CD4-positive, CD25-positive, alpha-beta regulatory T cell (primary cell): ENCODE measurements around the gene ABCC4. TPM values are rescaled to one million over a fixed set of nuclear protein-coding genes. Genes with fewer than 3 reads are reported as not detected.
"Not testable (repeated sequence)": the region's sequence is repeated elsewhere in the genome, so short reads cannot be mapped to it uniquely, and the experiment has no call there.

ENCODE experiments used
- ATAC-seq, 2 donors: fragments of 150-1000 bp; cut with Tn5 transposase; one replicate each; pipeline ENCODE4 v1.10.0; 2021; ENCODE audit warnings: low read depth in 2 of 2, moderate number of reproducible peaks in 2 of 2, moderate library complexity in 1 of 2
- DNase-seq, 3 donors: peaks; one replicate each; pipeline versions ENCODE4 v3.0.0 to v3.0.0-alpha.2; 2012 to 2022; ENCODE audit warnings: mixed read lengths in 1 of 3
- H3K27ac ChIP-seq: one replicate; pipeline ENCODE4 v1.7.0; 2013; ENCODE audit warnings: mild to moderate bottlenecking, low read length; ENCODE audit not compliant: insufficient read depth, poor library complexity, severe bottlenecking
- H3K27me3 ChIP-seq: one replicate; pipeline ENCODE4 v1.7.0; 2013; ENCODE audit warnings: low read length; ENCODE audit not compliant: control insufficient read depth, insufficient read depth
- H3K36me3 ChIP-seq: one replicate; pipeline ENCODE4 v1.7.0; 2013; ENCODE audit warnings: mild to moderate bottlenecking, low read length, moderate library complexity; ENCODE audit not compliant: control insufficient read depth, insufficient read depth
- H3K4me1 ChIP-seq: 2 replicates; pipeline ENCODE4 v1.7.0; 2013; ENCODE audit warnings: mild to moderate bottlenecking, low read length; ENCODE audit not compliant: insufficient read depth, control insufficient read depth, poor library complexity, severe bottlenecking
- H3K4me3 ChIP-seq: one replicate; pipeline ENCODE4 v1.7.0; 2013; ENCODE audit warnings: low read depth, mild to moderate bottlenecking, low read length, moderate library complexity
- H3K9me3 ChIP-seq, 2 experiments: 1 replicate in 1 of 2; 2 replicates in 1 of 2; pipeline ENCODE4 v1.7.0; 2013; ENCODE audit warnings: low read length in 2 of 2, mild to moderate bottlenecking in 1 of 2, moderate library complexity in 1 of 2; ENCODE audit not compliant: control insufficient read depth in 2 of 2
- H3K27ac Mint-ChIP-seq, 3 donors: one replicate each; pipeline ENCODE4 v1.8.0; 2020 to 2022; ENCODE audit warnings: mild to moderate bottlenecking in 3 of 3, mixed read lengths in 3 of 3, moderate library complexity in 2 of 3
- H3K27me3 Mint-ChIP-seq: one replicate; pipeline ENCODE4 v1.8.0; 2022; ENCODE audit warnings: mild to moderate bottlenecking, mixed read lengths
- H3K36me3 Mint-ChIP-seq: one replicate; pipeline ENCODE4 v1.8.0; 2020; ENCODE audit warnings: mixed read lengths
- H3K4me1 Mint-ChIP-seq, 4 donors: one replicate each; pipeline ENCODE4 v1.8.0; 2020 to 2022; ENCODE audit warnings: mixed read lengths in 4 of 4, mild to moderate bottlenecking in 1 of 4
- H3K4me3 Mint-ChIP-seq, 4 donors: one replicate each; pipeline ENCODE4 v1.8.0; 2020 to 2022; ENCODE audit warnings: mild to moderate bottlenecking in 4 of 4, mixed read lengths in 4 of 4, moderate library complexity in 3 of 4
- H3K9me3 Mint-ChIP-seq, 7 donors: one replicate each; pipeline ENCODE4 v1.8.0; 2020 to 2022; ENCODE audit warnings: mixed read lengths in 7 of 7, mild to moderate bottlenecking in 3 of 7, moderate library complexity in 2 of 7
- polyA plus RNA-seq, 4 donors: library from polyadenylated mRNA; unstranded; fragments of 300-500 nt; fragmentation: Illumina TruSeq; gene quantifications; one replicate each; pipeline ENCODE4 v1.2.3, GENCODE V29; 2021
- total RNA-seq: library from RNA; stranded (reverse); gene quantifications from one replicate; pipeline ENCODE4 v1.2.3, GENCODE V29; 2022

ABCC4 gene
- total and polyA plus RNA-seq, 5 donors from 2014 or later, result 3.9 to 13.2 (median 6.8) TPM

- peaks cover 27 to 63% (median 46%) of the 10 kb centered on the region in 4 donors for H3K4me1 Mint-ChIP-seq
- Histone ChIP-seq H3K9me3 (peaks cover 3 to 5% of the 10 kb centered on the region in 2 experiments), H3K27me3 (no peaks in the 10 kb centered on the region), H3K4me3 (peak overlapping the region; percentile 11), H3K27ac (peak overlapping the region; percentile 71), H3K36me3 (peaks cover under 1% of the 10 kb centered on the region), H3K4me1 (peaks cover 19% of the 10 kb centered on the region)
- DNase-seq (peak in 2 of 3 donors; percentile 39 to 79), ATAC-seq (peak; percentile 83 to 90)
- peak overlapping the region; percentile 7 to 77 (median 54) for H3K4me3 Mint-ChIP-seq
- no peaks in the 10 kb centered on the region for H3K27me3 Mint-ChIP-seq
- peaks cover 55% of the 10 kb centered on the region for H3K36me3 Mint-ChIP-seq
- peak overlapping the region; percentile 82 to 94 (median 92) for H3K27ac Mint-ChIP-seq
- H3K9me3 Mint-ChIP-seq, result peaks cover 4 to 26% (median 7%) of the 10 kb centered on the region in 7 donors
Measured at GRCh38 chr13:95176611-95177259, 124.5 kb downstream of the ABCC4 start.

DNA sequence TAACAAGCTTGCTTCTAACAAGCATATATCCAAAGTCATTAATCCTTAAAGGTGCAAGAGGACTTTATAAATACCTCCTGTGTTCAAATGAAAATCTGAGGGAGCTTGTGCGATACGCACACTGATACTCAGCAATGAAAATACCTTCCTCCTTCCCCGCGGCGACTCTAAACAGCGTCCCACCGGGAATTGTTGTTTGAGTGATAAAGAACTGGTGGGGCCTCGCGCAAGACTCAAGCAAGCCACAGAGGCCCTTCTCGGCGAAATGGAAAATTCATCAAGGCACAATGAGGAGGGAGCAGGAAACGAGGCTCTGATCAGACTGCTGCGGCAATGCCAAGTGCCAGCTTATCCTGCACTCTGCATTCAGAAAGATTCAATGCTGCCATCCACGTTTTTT lies 126.7 kb downstream of the ABCC4 start:
- H3K4me3 ChIP-seq, result no peak overlapping the region
- Mint-ChIP-seq H3K9me3 (peaks cover 0 to 15% (median 5%) of the 10 kb centered on the region in 7 donors), H3K27me3 (no peaks in the 10 kb centered on the region), H3K4me3 (peak overlapping the region in 1 of 4 donors; percentile 14), H3K36me3 (peaks cover 56% of the 10 kb centered on the region), H3K4me1 (peaks cover 18 to 41% (median 30%) of the 10 kb centered on the region in 4 donors), H3K27ac (peak overlapping the region in 2 of 3 donors; percentile 60 to 75)
- DNase-seq, result no peak
- no peaks in the 10 kb centered on the region for H3K27me3 ChIP-seq
- peaks cover 4% of the 10 kb centered on the region for H3K36me3 ChIP-seq
- H3K4me1 ChIP-seq, result peaks cover 19% of the 10 kb centered on the region
- no peak for ATAC-seq
- peaks cover under 1 to 1% of the 10 kb centered on the region in 2 experiments for H3K9me3 ChIP-seq
- H3K27ac ChIP-seq, result no peak overlapping the region

- DNase-seq (no peak), ATAC-seq (no peak)
- Mint-ChIP-seq H3K4me1 (peaks cover 0 to 3% (median under 1%) of the 10 kb centered on the region in 4 donors), H3K4me3 (no peak overlapping the region), H3K36me3 (peaks cover 41% of the 10 kb centered on the region), H3K27me3 (no peaks in the 10 kb centered on the region), H3K9me3 (no peaks in the 10 kb centered on the region), H3K27ac (peak overlapping the region in 2 of 3 donors; percentile 5 to 31)
- Histone ChIP-seq H3K4me3 (no peak overlapping the region), H3K4me1 (no peaks in the 10 kb centered on the region), H3K36me3 (peaks cover 24% of the 10 kb centered on the region), H3K27me3 (no peaks in the 10 kb centered on the region), H3K27ac (no peak overlapping the region), H3K9me3 (no peaks in the 10 kb centered on the region)
Measured at GRCh38 chr13:95168191-95168590, 133.1 kb downstream of the ABCC4 start.

DNA sequence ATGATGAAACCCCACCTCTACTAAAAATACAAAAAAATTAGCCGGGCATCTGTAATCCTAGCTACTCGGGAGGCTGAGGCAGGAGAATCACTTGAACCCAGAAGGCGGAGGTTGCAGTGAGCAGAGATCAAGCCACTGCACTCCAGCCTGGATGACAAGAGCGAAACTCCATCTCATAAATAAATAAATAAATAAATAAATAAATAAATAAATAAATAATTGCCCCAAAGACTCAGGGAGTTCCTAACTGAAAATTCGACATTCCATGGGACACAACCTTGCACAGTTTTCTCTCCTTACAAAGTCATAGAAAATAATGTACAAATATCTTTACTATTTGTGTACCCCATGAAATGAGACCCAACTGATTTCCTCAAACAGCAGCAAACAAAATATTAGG lies 134.2 kb downstream of the ABCC4 start:
- H3K4me3 Mint-ChIP-seq, H3K4me3 ChIP-seq, H3K9me3 ChIP-seq, DNase-seq, H3K27me3 Mint-ChIP-seq, ATAC-seq, H3K9me3 Mint-ChIP-seq, H3K27ac Mint-ChIP-seq, H3K27ac ChIP-seq, H3K4me1 Mint-ChIP-seq, H3K4me1 ChIP-seq, H3K27me3 ChIP-seq: not testable (repeated sequence)
- H3K36me3 ChIP-seq, result peaks cover 32% of the 10 kb centered on the region
- peaks cover 43% of the 10 kb centered on the region for H3K36me3 Mint-ChIP-seq

GRCh38 chr13:95164830-95165229 lies 136.4 kb downstream of the ABCC4 start:
- Histone ChIP-seq H3K27ac (no peak overlapping the region), H3K9me3 (no peaks in the 10 kb centered on the region), H3K36me3 (peaks cover 38% of the 10 kb centered on the region), H3K27me3 (no peaks in the 10 kb centered on the region), H3K4me1 (no peaks in the 10 kb centered on the region), H3K4me3 (no peak overlapping the region)
- no peak for DNase-seq
- no peak overlapping the region for H3K4me3 Mint-ChIP-seq
- peaks cover 33% of the 10 kb centered on the region for H3K36me3 Mint-ChIP-seq
- no peak overlapping the region for H3K27ac Mint-ChIP-seq
- H3K4me1 Mint-ChIP-seq, result peaks cover 0 to 5% (median 0%) of the 10 kb centered on the region in 4 donors
- H3K9me3 Mint-ChIP-seq, result no peaks in the 10 kb centered on the region
- no peaks in the 10 kb centered on the region for H3K27me3 Mint-ChIP-seq
- no peak for ATAC-seq

DNA sequence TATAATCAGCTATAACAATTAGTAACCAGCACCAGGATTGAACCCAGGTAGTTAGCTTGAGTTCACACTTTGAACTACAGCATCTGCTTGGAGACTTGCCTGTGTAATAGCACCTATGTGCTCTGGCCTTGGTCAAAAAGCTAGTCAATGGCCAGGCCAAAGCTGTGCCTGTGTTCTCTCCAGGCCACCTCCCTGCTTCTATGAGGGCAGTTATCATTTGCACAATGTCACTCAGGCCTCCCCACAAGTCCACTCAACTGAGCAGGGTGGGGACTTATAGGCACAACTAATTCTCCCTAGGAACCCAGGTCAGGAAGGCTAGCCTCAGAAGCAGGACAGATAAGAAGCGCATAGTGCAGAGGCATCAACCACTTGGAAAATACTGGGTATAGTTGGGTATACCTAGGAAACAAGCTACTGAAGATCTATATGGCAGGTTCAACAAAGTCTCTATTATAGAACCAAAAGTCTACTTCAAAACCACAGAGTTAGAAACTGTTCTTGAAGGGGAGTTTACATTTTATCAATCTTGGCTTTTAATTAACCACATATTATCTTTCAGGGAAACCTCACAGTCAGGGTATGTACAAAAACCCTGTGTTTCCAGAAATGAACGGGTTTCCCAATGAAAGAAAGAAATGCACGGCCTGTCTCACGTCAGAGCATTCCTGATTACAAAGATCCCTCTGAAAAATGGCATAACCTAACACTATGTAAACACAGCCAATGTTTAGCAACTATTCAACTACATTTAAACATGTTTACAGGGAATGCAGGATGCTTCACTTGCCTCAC lies 140.9 kb downstream of the ABCC4 start:
- no peaks in the 10 kb centered on the region for H3K9me3 ChIP-seq
- Mint-ChIP-seq H3K4me1 (peaks cover 0 to 6% (median 3%) of the 10 kb centered on the region in 4 donors), H3K36me3 (peaks cover 31% of the 10 kb centered on the region), H3K4me3 (no peak overlapping the region), H3K9me3 (no peaks in the 10 kb centered on the region), H3K27me3 (no peaks in the 10 kb centered on the region), H3K27ac (peak overlapping the region in 1 of 3 donors; percentile 29)
- no peak overlapping the region for H3K4me3 ChIP-seq
- no peak for DNase-seq
- H3K27ac ChIP-seq, result no peak overlapping the region
- no peaks in the 10 kb centered on the region for H3K4me1 ChIP-seq
- H3K27me3 ChIP-seq, result no peaks in the 10 kb centered on the region
- peaks cover 27% of the 10 kb centered on the region for H3K36me3 ChIP-seq
- ATAC-seq, result no peak

GRCh38 chr13:95159458-95159857 lies 141.8 kb downstream of the ABCC4 start:
- no peak overlapping the region for H3K4me3 Mint-ChIP-seq
- peaks cover 27% of the 10 kb centered on the region for H3K36me3 Mint-ChIP-seq

More at GRCh38 chr13:95159458-95159857, 141.8 kb downstream of the ABCC4 start:
- no peak overlapping the region for H3K27ac Mint-ChIP-seq
- H3K9me3 Mint-ChIP-seq, result no peaks in the 10 kb centered on the region
- Histone ChIP-seq H3K4me1 (no peaks in the 10 kb centered on the region), H3K36me3 (peaks cover 26% of the 10 kb centered on the region), H3K4me3 (no peak overlapping the region), H3K27me3 (no peaks in the 10 kb centered on the region), H3K9me3 (no peaks in the 10 kb centered on the region), H3K27ac (no peak overlapping the region)
- peaks cover 0 to 7% (median 6%) of the 10 kb centered on the region in 4 donors for H3K4me1 Mint-ChIP-seq
- H3K27me3 Mint-ChIP-seq, result no peaks in the 10 kb centered on the region
- DNase-seq, result no peak
- ATAC-seq, result no peak
